Daoy (cell line): ENCODE measurements around the gene CARD14. TPM values are rescaled to one million over a fixed set of nuclear protein-coding genes. Genes with fewer than 3 reads are reported as not detected.
A peak's percentile ranks its signal among the peaks of the same experiment; 100 is the strongest.
"Not testable (repeated sequence)": the region's sequence is repeated elsewhere in the genome, so short reads cannot be mapped to it uniquely, and the experiment has no call there.

Source experiments
- DNase-seq: peaks from one replicate; pipeline ENCODE4 v3.0.0-alpha.2; 2015; ENCODE audit warnings: low read depth
- total RNA-seq: library from RNA; depleted of rRNA; stranded (reverse); fragments of >200 nt; shearing (Covaris generic); gene quantifications from 2 replicates; pipeline ENCODE4 v1.2.3, GENCODE V29; 2014

Gene CARD14
- total RNA-seq, 1 experiment from 2014 or later, result not detected

- no peak for DNase-seq
These were observed 14.0 kb downstream of the CARD14 start for GRCh38 chr17:80183581-80184422.

GRCh38 chr17:80184423-80184714, 14.5 kb downstream of the CARD14 start:
- DNase-seq, result no peak

- DNase-seq, result no peak
These were observed 16.1 kb downstream of the CARD14 start for GRCh38 chr17:80185968-80186367.

GRCh38 chr17:80187090-80187489, 17.3 kb downstream of the CARD14 start:
- peak; percentile 27 for DNase-seq

GRCh38 chr17:80187515-80187941, 17.7 kb downstream of the CARD14 start:
- DNase-seq, result peak; percentile 44

- DNase-seq, result no peak
These were observed 19.8 kb downstream of the CARD14 start for GRCh38 chr17:80189611-80190010.

- no peak for DNase-seq
These were observed 20.9 kb downstream of the CARD14 start for GRCh38 chr17:80190716-80191115.

- no peak for DNase-seq
These were observed 21.4 kb downstream of the CARD14 start for GRCh38 chr17:80191192-80191591.

GRCh38 chr17:80191865-80192661, 22.2 kb downstream of the CARD14 start:
- DNase-seq, result no peak

GRCh38 chr17:80195141-80195540, 25.3 kb downstream of the CARD14 start:
- DNase-seq, result no peak

- peak; percentile 19 for DNase-seq
These were observed 26.1 kb downstream of the CARD14 start for GRCh38 chr17:80195671-80196529.

GRCh38 chr17:80196652-80197051, 26.8 kb downstream of the CARD14 start:
- DNase-seq, result no peak

- DNase-seq, result no peak
These were observed 28.4 kb downstream of the CARD14 start for GRCh38 chr17:80198144-80198661.

GRCh38 chr17:80199295-80199694, 29.5 kb downstream of the CARD14 start:
- DNase-seq, result not testable (repeated sequence)

GRCh38 chr17:80201446-80201845, 31.6 kb downstream of the CARD14 start:
- no peak for DNase-seq

GRCh38 chr17:80202197-80202596, 32.4 kb downstream of the CARD14 start:
- no peak for DNase-seq

- DNase-seq, result no peak
These were observed 33.7 kb downstream of the CARD14 start for GRCh38 chr17:80203471-80203963.

GRCh38 chr17:80204626-80205468, 35.0 kb downstream of the CARD14 start:
- no peak for DNase-seq

- no peak for DNase-seq
These were observed 36.0 kb downstream of the CARD14 start for GRCh38 chr17:80205811-80206210.

- DNase-seq, result no peak
These were observed 38.2 kb downstream of the CARD14 start for GRCh38 chr17:80208050-80208449.

GRCh38 chr17:80209765-80210164, 39.9 kb downstream of the CARD14 start:
- no peak for DNase-seq
